Endothelial cell of umbilical vein (primary cell): ENCODE data around the gene PARVA. TPM values are rescaled to one million over a fixed set of nuclear protein-coding genes. Genes with fewer than 3 reads are reported as not detected.
A peak's percentile ranks its signal among the peaks of the same experiment; 100 is the strongest.

ENCODE experiments used
- BruUV-seq: library from RNA; stranded (reverse); fragments of 400-500 nt; replicated peaks from 2 replicates; lab custom pipeline; 2021; lab: Mats Ljungman, UMichigan
- CTCF ChIA-PET: fragments of 300-600, 350-600 bp; sonication (Branson Sonifier 250); formaldehyde crosslinking; loops from one replicate; lab custom pipeline; 2021; ENCODE audit warnings: antibody characterized with exemption, inconsistent platforms; lab: Charles Lee
- POLR2A ChIA-PET: fragments of 300-600, 350-600 bp; sonication (Branson Sonifier 250); formaldehyde crosslinking; loops from one replicate; lab custom pipeline; 2021; ENCODE audit warnings: antibody characterized with exemption, inconsistent platforms; lab: Charles Lee
- DNase-seq: peaks from one replicate; pipeline ENCODE4 v3.0.0-alpha.2; 2011; ENCODE audit warnings: low read depth, low spot score
- FAIRE-seq: peaks from 2 replicates; lab custom pipeline; 2011; peaks lifted over from hg19 to GRCh38; lab: Jason Lieb, UNC
- H2AFZ ChIP-seq: 2 replicates; pipeline ENCODE4 v1.6.0; 2012; ENCODE audit warnings: low read depth, low read length, control low read depth, inconsistent platforms
- H3K27ac ChIP-seq: 2 replicates; pipeline ENCODE4 v1.5.1; 2011; ENCODE audit warnings: low read depth, mild to moderate bottlenecking, control low read depth, low read length, moderate library complexity; ENCODE audit not compliant: insufficient read depth
- H3K27me3 ChIP-seq, 2 experiments: 2 replicates each; pipeline versions ENCODE4 v1.6.0 to v1.6.1; 2011; ENCODE audit warnings: low read length in 2 of 2, mixed read lengths in 1 of 2; ENCODE audit not compliant: control insufficient read depth in 2 of 2, insufficient read depth in 2 of 2
- H3K36me3 ChIP-seq, 2 experiments: 2 replicates in 1 of 2; 3 replicates in 1 of 2; pipeline ENCODE4 v1.5.1; 2011; ENCODE audit warnings: low read length in 2 of 2, mild to moderate bottlenecking in 1 of 2, moderate library complexity in 1 of 2; ENCODE audit not compliant: control insufficient read depth in 2 of 2, insufficient read depth in 2 of 2; ENCODE audit errors: extremely low read depth in 1 of 2
- H3K4me1 ChIP-seq: 3 replicates; pipeline ENCODE4 v1.5.1; 2011; ENCODE audit warnings: mild to moderate bottlenecking, low read length; ENCODE audit not compliant: control insufficient read depth, insufficient read depth; ENCODE audit errors: extremely low read depth
- H3K4me2 ChIP-seq: 2 replicates; pipeline ENCODE4 v1.6.1; 2011; ENCODE audit warnings: low read length, control low read depth, mixed read lengths; ENCODE audit not compliant: insufficient read depth
- H3K4me3 ChIP-seq, 3 experiments: fragments of 200-600 bp in 1 of 3; sonication (generic), shearing (Covaris generic) in 1 of 3; replicated peaks in 1 of 3; 2 replicates each; pipeline ENCODE4 v1.5.1; 2011 to 2016; ENCODE audit warnings: control low read depth in 3 of 3, low read length in 3 of 3, mild to moderate bottlenecking in 2 of 3, inconsistent platforms in 1 of 3, low read depth in 1 of 3, moderate library complexity in 1 of 3; ENCODE audit not compliant: insufficient read depth in 1 of 3
- H3K79me2 ChIP-seq: 2 replicates; pipeline ENCODE4 v1.6.0; 2012; ENCODE audit warnings: low read length, inconsistent platforms; ENCODE audit not compliant: control insufficient read depth, insufficient read depth
- H3K9ac ChIP-seq: replicated peaks from 2 replicates; pipeline ENCODE3; 2011; ENCODE audit warnings: low read length, control low read depth; ENCODE audit not compliant: insufficient read depth; ENCODE audit errors: extremely low read depth
- H3K9me1 ChIP-seq: replicated peaks from 3 replicates; pipeline ENCODE4 v1.6.0; 2011; ENCODE audit warnings: mild to moderate bottlenecking, low read length; ENCODE audit not compliant: control insufficient read depth, insufficient read depth; ENCODE audit errors: extremely low read depth
- H3K9me3 ChIP-seq: replicated peaks from 2 replicates; pipeline ENCODE4 v1.5.1; 2012; ENCODE audit warnings: low read length, inconsistent platforms; ENCODE audit not compliant: control insufficient read depth, insufficient read depth
- H4K20me1 ChIP-seq: replicated peaks from 2 replicates; pipeline ENCODE3; 2011; ENCODE audit warnings: mild to moderate bottlenecking, low read length; ENCODE audit not compliant: control insufficient read depth, insufficient read depth; ENCODE audit errors: extremely low read depth
- CTCF ChIP-seq, 2 donors: IDR thresholded peaks; 1 replicate in 1 of 2; 2 replicates in 1 of 2; pipeline ENCODE4 v1.5.1; 2011; ENCODE audit warnings: low read length in 2 of 2, mild to moderate bottlenecking in 2 of 2, moderate library complexity in 2 of 2, control low read depth in 1 of 2, inconsistent platforms in 1 of 2, low read depth in 1 of 2; ENCODE audit not compliant: insufficient read depth in 1 of 2; ENCODE audit errors: extremely low read depth in 1 of 2
- EZH2 ChIP-seq: IDR thresholded peaks from 2 replicates; pipeline ENCODE4 v1.6.1; 2012; ENCODE audit warnings: borderline replicate concordance, low read depth, mild to moderate bottlenecking, moderate library complexity, low read length, inconsistent platforms; ENCODE audit not compliant: severe bottlenecking
- FOS ChIP-seq: IDR thresholded peaks from 2 replicates; pipeline ENCODE4 v1.6.1; 2011; ENCODE audit warnings: mild to moderate bottlenecking, low read length, moderate library complexity, borderline replicate concordance; ENCODE audit not compliant: insufficient read depth
- GATA2 ChIP-seq: IDR thresholded peaks from 2 replicates; pipeline ENCODE4 v1.7.0; 2011; ENCODE audit warnings: low read depth, mild to moderate bottlenecking, moderate library complexity, mixed read lengths, low read length; ENCODE audit not compliant: insufficient read length, insufficient read depth
- JUN ChIP-seq: IDR thresholded peaks from 2 replicates; pipeline ENCODE4 v1.6.1; 2011; ENCODE audit warnings: borderline replicate concordance, low read depth; ENCODE audit not compliant: insufficient read length, insufficient read depth
- MAX ChIP-seq: IDR thresholded peaks from 2 replicates; pipeline ENCODE4 v1.6.1; 2011; ENCODE audit not compliant: insufficient read depth, insufficient read length
- MYC ChIP-seq: IDR thresholded peaks from one replicate; pipeline ENCODE4 v1.6.1; 2011; ENCODE audit warnings: mild to moderate bottlenecking, low read depth, low read length
- POLR2A ChIP-seq: IDR thresholded peaks from 2 replicates; pipeline ENCODE4 v1.6.1; 2012; ENCODE audit warnings: low read depth, mild to moderate bottlenecking, control low read depth, low read length
- POLR2AphosphoS5 ChIP-seq: IDR thresholded peaks from 2 replicates; pipeline ENCODE4 v1.6.1; 2012; ENCODE audit warnings: low read depth, mild to moderate bottlenecking, control low read depth, low read length, moderate library complexity; ENCODE audit not compliant: insufficient read depth
- dilution Hi-C: fragments of 300-500 bp; cut with MboI; formaldehyde crosslinking; loops from one replicate; pipeline ENCODE4 v1.15.0; 2019; ENCODE audit warnings: low sequenced_read_pairs; ENCODE audit not compliant: extremely low pct_ligation_motif_present
- intact Hi-C: fragments of 100-400 bp; cut with micrococcal nuclease; formaldehyde crosslinking; loops from one replicate; pipeline ENCODE4 v1.10.0; 2022
- polyA plus RNA-seq, 4 experiments: library from polyadenylated mRNA; depleted of rRNA in 3 of 4; stranded (reverse) in 3 of 4; unstranded in 1 of 4; fragments of >200 nt; gene quantifications; 2 replicates each; pipeline versions ENCODE4 v1.2.1 to v1.2.3, GENCODE V29; 2011 to 2012; ENCODE audit warnings: missing spikeins in 1 of 4
- total RNA-seq: library from RNA; stranded (reverse); gene quantifications from 2 replicates; pipeline ENCODE4 v1.2.3, GENCODE V29; 2021

PARVA gene
- total and polyA plus RNA-seq, 2 donors (not counting 3 experiments of a cell fraction or from before 2014, with no cell fraction given) = 40.6 to 104 TPM

- H3K4me1 ChIP-seq = peaks cover 17% of the 10 kb centered on the region
- CTCF ChIA-PET = interaction anchor here (0.5 to 4.5 kb wide), 23 partner anchors 8 to 550 kb away, joined by 3 to 41 read pairs (median 4); no protein-coding TSS in a partner anchor
- TF ChIP-seq MYC = no peak
- TF ChIP-seq JUN = no peak
- TF ChIP-seq EZH2 = no peak
- no peak for TF ChIP-seq FOS
- DNase-seq = no peak
- peaks cover 54% of the 10 kb centered on the region for H3K79me2 ChIP-seq
- H4K20me1 ChIP-seq = peaks cover 10% of the 10 kb centered on the region
- H3K36me3 ChIP-seq = no peaks in the 10 kb centered on the region
- H3K27ac ChIP-seq = peak overlapping the region; percentile 85
- no TSS peak for BruUV-seq
- POLR2A ChIA-PET = no interaction called here
- H3K9me1 ChIP-seq = no peaks in the 10 kb centered on the region
- no peaks in the 10 kb centered on the region for H3K9me3 ChIP-seq
- no peak overlapping the region for H2AFZ ChIP-seq
- peak overlapping the region; percentile 28 for H3K9ac ChIP-seq
- no peak for FAIRE-seq
- no peaks in the 10 kb centered on the region for H3K27me3 ChIP-seq
- H3K4me2 ChIP-seq = peak overlapping the region; percentile 52
- intact Hi-C loops = loop anchor here (5.0 kb wide), 3 partner anchors 186 to 416 kb away; partner anchors contain the start of gene TEAD1
- dilution Hi-C loops = no loop called here
- no peak overlapping the region for H3K4me3 ChIP-seq
Measured at GRCh38 chr11:12411393-12411792, 34.0 kb downstream of the PARVA start.

- TSS peak; percentile 41 for BruUV-seq
- Histone ChIP-seq H3K9me1 (no peaks in the 10 kb centered on the region), H4K20me1 (peaks cover 10% of the 10 kb centered on the region), H3K9ac (peak overlapping the region; percentile 61), H3K36me3 (no peaks in the 10 kb centered on the region), H3K9me3 (no peaks in the 10 kb centered on the region), H3K4me2 (peak overlapping the region; percentile 59), H2AFZ (peak overlapping the region; percentile 52), H3K4me3 (no peak overlapping the region), H3K4me1 (peaks cover 17% of the 10 kb centered on the region), H3K79me2 (peaks cover 57% of the 10 kb centered on the region), H3K27ac (peak overlapping the region; percentile 85), H3K27me3 (no peaks in the 10 kb centered on the region)
- CTCF ChIA-PET = interaction anchor here (0.5 to 4.5 kb wide), 25 partner anchors 8 to 549 kb away, joined by 3 to 41 read pairs (median 4); no protein-coding TSS in a partner anchor
- DNase-seq (peak; percentile 82), FAIRE-seq (peak; percentile 65)
- TF ChIP-seq CTCF (IDR thresholded peaks at IDR 0.05; ENCODE audit: extremely low read depth in 1 of 2, insufficient read depth in 1 of 2, low read depth in 1 of 2, low read length in 2 of 2) (peak; percentile 88 to 90), POLR2AphosphoS5 (peak; percentile 44), MYC (no peak), EZH2 (no peak), GATA2 (no peak), FOS (peak; percentile 71), MAX (no peak), JUN (peak; percentile 11), POLR2A (peak; percentile 19)
- POLR2A ChIA-PET = no interaction called here
- dilution Hi-C loops (no loop called here), intact Hi-C loops (loop anchor here (1.0 to 5.0 kb wide), 7 partner anchors 81 to 482 kb away; partner anchors contain the start of gene TEAD1)
Measured at GRCh38 chr11:12411806-12412727, 34.7 kb downstream of the PARVA start.
